H1 (cell line): ENCODE measurements around the gene VPS13D. TPM values are rescaled to one million over a fixed set of nuclear protein-coding genes. Genes with fewer than 3 reads are reported as not detected.

Experiments
- KDM4A ChIP-seq: IDR thresholded peaks from one replicate; pipeline ENCODE4 v1.7.1; 2012; ENCODE audit warnings: low read depth, mild to moderate bottlenecking, moderate library complexity, low read length, inconsistent platforms; ENCODE audit not compliant: severe bottlenecking
- MAFK ChIP-seq: IDR thresholded peaks from 2 replicates; pipeline ENCODE4 v1.6.1; 2012; ENCODE audit warnings: low read depth, mild to moderate bottlenecking, improper control_type of control experiment, low read length
- SAP30 ChIP-seq: fragments of 300-600 bp; sonication (generic); IDR thresholded peaks from 2 replicates; pipeline ENCODE4 v1.7.1; 2012; ENCODE audit warnings: low read length, moderate library complexity, mild to moderate bottlenecking, inconsistent platforms; ENCODE audit not compliant: insufficient read depth, insufficient replicate concordance
- TEAD4 ChIP-seq: IDR thresholded peaks from 2 replicates; pipeline ENCODE4 v1.6.1; 2012; ENCODE audit warnings: low read depth, low read length, inconsistent platforms, mixed read lengths
- polyA plus RNA-seq, 7 experiments: library from polyadenylated mRNA; depleted of rRNA in 3 of 7; stranded (reverse) in 5 of 7; unstranded in 2 of 7; fragments of >200 nt in 5 of 7; fragments of 200-250 nt in 2 of 7; gene quantifications; 1 replicate in 5 of 7; 2 replicates in 1 of 7; 4 replicates in 1 of 7; pipeline versions ENCODE4 v1.2.1 to v1.2.3, GENCODE V29; 2011 to 2013; ENCODE audit warnings: missing spikeins in 2 of 7, mixed read lengths in 2 of 7
- total RNA-seq: library from RNA; stranded (reverse); fragmentation: NEBNext Ultra II Directional; extraction: Animal tissue kit (Norgen Biotek cat#: 25700); gene quantifications from 2 replicates; pipeline ENCODE4 v1.2.1, GENCODE V29; 2021

The VPS13D gene
- total and polyA plus RNA-seq, 2 of the 8 experiments (the other 6 are each of a cell fraction or from before 2014, with no cell fraction given): 10.9 to 31.2 TPM

GRCh38 chr1:12400027-12400693 lies 170.3 kb downstream of the VPS13D start (continued):
- no peak for TF ChIP-seq SAP30
- TF ChIP-seq MAFK: no peak
- TF ChIP-seq TEAD4: no peak
- TF ChIP-seq KDM4A: no peak
- TF ChIP-seq, all 59 proteins: peak for 0
